ENCODE results near the gene CD163. TPM values are rescaled to one million over a fixed set of nuclear protein-coding genes. Genes with fewer than 3 reads are reported as not detected.
A peak's percentile ranks its signal among the peaks of the same experiment; 100 is the strongest.
"Not testable (repeated sequence)": the region's sequence is repeated elsewhere in the genome, so short reads cannot be mapped to it uniquely, and the experiment has no call there.

CD163 gene
- total RNA-seq, 1 experiment from 2014 or later = 0.11 TPM

- DNase-seq (ENCODE audit: low read depth) = no peak
Observed at GRCh38 chr12:7450667-7451066, 52.9 kb downstream of the CD163 start.

GRCh38 chr12:7448099-7448498 lies 55.5 kb downstream of the CD163 start:
- DNase-seq (ENCODE audit: low read depth) = no peak

- no peak for DNase-seq (ENCODE audit: low read depth)
Observed at GRCh38 chr12:7444537-7444936, 59.0 kb downstream of the CD163 start.

GRCh38 chr12:7444076-7444475 lies 59.5 kb downstream of the CD163 start, which contains the start of gene CD163L1:
Gene CD163L1, minus strand, starts transcription at chr12:7444153. Its CDS starts 26 bp downstream, at chr12:7444127.
- DNase-seq (ENCODE audit: low read depth) = no peak

- DNase-seq (ENCODE audit: low read depth) = peak; percentile 66
Observed at GRCh38 chr12:7441216-7441615, 62.4 kb downstream of the CD163 start.

- no peak for DNase-seq (ENCODE audit: low read depth)
Observed at GRCh38 chr12:7439579-7440505, 63.7 kb downstream of the CD163 start.

GRCh38 chr12:7438291-7438995 lies 65.1 kb downstream of the CD163 start:
- not testable (repeated sequence) for DNase-seq (ENCODE audit: low read depth)

- not testable (repeated sequence) for DNase-seq (ENCODE audit: low read depth)
Observed at GRCh38 chr12:7437494-7437893, 66.1 kb downstream of the CD163 start.

- no peak for DNase-seq (ENCODE audit: low read depth)
Observed at GRCh38 chr12:7434670-7435069, 68.9 kb downstream of the CD163 start.

GRCh38 chr12:7433276-7433822 lies 70.2 kb downstream of the CD163 start:
- peak; percentile 84 for DNase-seq (ENCODE audit: low read depth)

- peak; percentile 46 for DNase-seq (ENCODE audit: low read depth)
Observed at GRCh38 chr12:7431993-7432685, 71.4 kb downstream of the CD163 start.

Other genes starting within 250 kb of the CD163 start
- gene ACSM4, start 199.7 kb downstream of the CD163 start, total RNA-seq (2014; rRNA removed) = not detected in 2 replicates
- 3.7 and 11.2 TPM in 2 replicates for gene CD163L1, start 59.6 kb downstream of the CD163 start, total RNA-seq (2014; rRNA removed)
- gene APOBEC1, start 162.1 kb upstream of the CD163 start, total RNA-seq (2014; rRNA removed) = not detected in 2 replicates
- gene GDF3, start 192.0 kb upstream of the CD163 start, total RNA-seq (2014; rRNA removed) = not detected in 2 replicates
- not detected in 2 replicates for gene DPPA3, start 207.7 kb upstream of the CD163 start, total RNA-seq (2014; rRNA removed)
- gene CLEC4C, start 243.6 kb upstream of the CD163 start, total RNA-seq (2014; rRNA removed) = not detected in 2 replicates